NCI-H2107 treated with DMSO at 0.1 percent for 48 hours (cell line): ENCODE data around the gene ISCA1.
A peak's percentile ranks its signal among the peaks of the same experiment; 100 is the strongest.
"Not testable (repeated sequence)": the region's sequence is repeated elsewhere in the genome, so short reads cannot be mapped to it uniquely, and the experiment has no call there.

Experiments
- DNase-seq: peaks from one replicate; lab custom pipeline; 2025; ENCODE audit not compliant: unreplicated experiment; lab: John Stamatoyannopoulos, UW

The ISCA1 gene

GRCh38 chr9:86282077-86282978 is at the start of gene ISCA1:
Gene ISCA1, minus strand, starts transcription at chr9:86282538. Its CDS starts 80 bp downstream, at chr9:86282458.
- DNase-seq = peak; percentile 71

- no peak for DNase-seq
Observed at GRCh38 chr9:86330186-86330585, 47.8 kb upstream of the ISCA1 start.

GRCh38 chr9:86329649-86330048 is 47.3 kb upstream of the ISCA1 start:
- no peak for DNase-seq

GRCh38 chr9:86328156-86328555 is 45.8 kb upstream of the ISCA1 start:
- no peak for DNase-seq

GRCh38 chr9:86326536-86326935 is 44.2 kb upstream of the ISCA1 start:
- no peak for DNase-seq

- DNase-seq = no peak
Observed at GRCh38 chr9:86324901-86325300, 42.6 kb upstream of the ISCA1 start.

- no peak for DNase-seq
Observed at GRCh38 chr9:86324308-86324707, 42.0 kb upstream of the ISCA1 start.

GRCh38 chr9:86322973-86323644 is 40.8 kb upstream of the ISCA1 start:
- no peak for DNase-seq

- DNase-seq = no peak
Observed at GRCh38 chr9:86321373-86321772, 39.0 kb upstream of the ISCA1 start.

GRCh38 chr9:86318187-86318586 is 35.8 kb upstream of the ISCA1 start:
- no peak for DNase-seq

- DNase-seq = no peak
Observed at GRCh38 chr9:86315078-86315477, 32.7 kb upstream of the ISCA1 start.

GRCh38 chr9:86312959-86313358 is 30.6 kb upstream of the ISCA1 start:
- not testable (repeated sequence) for DNase-seq

- no peak for DNase-seq
Observed at GRCh38 chr9:86308687-86309086, 26.3 kb upstream of the ISCA1 start.

GRCh38 chr9:86304236-86304730 is 21.9 kb upstream of the ISCA1 start:
- DNase-seq = no peak

GRCh38 chr9:86303316-86303975 is 21.1 kb upstream of the ISCA1 start:
- DNase-seq = no peak

GRCh38 chr9:86301686-86302085 is 19.3 kb upstream of the ISCA1 start:
- DNase-seq = no peak

GRCh38 chr9:86300701-86301100 is 18.4 kb upstream of the ISCA1 start:
- DNase-seq = no peak

GRCh38 chr9:86298873-86299272 is 16.5 kb upstream of the ISCA1 start:
- no peak for DNase-seq

- not testable (repeated sequence) for DNase-seq
Observed at GRCh38 chr9:86290341-86290740, 8.0 kb upstream of the ISCA1 start.

- DNase-seq = no peak
Observed at GRCh38 chr9:86288499-86289198, 6.3 kb upstream of the ISCA1 start.

GRCh38 chr9:86287013-86287412 is 4.7 kb upstream of the ISCA1 start:
- DNase-seq = peak; percentile 72
